Spleen (tissue), 11 donors: Measurements from ENCODE around the gene TSSK2. TPM values are rescaled to one million over a fixed set of nuclear protein-coding genes. Genes with fewer than 3 reads are reported as not detected.

Experiments
- DNase-seq: peaks from one replicate; pipeline ENCODE4 v3.0.0-alpha.2; 2020
- H3K27ac ChIP-seq, 8 donors: fragments of 200-600 bp; sonication (generic) in 7 of 8; 1 replicate in 4 of 8; 2 replicates in 4 of 8; pipeline versions ENCODE4 v1.5.0 to v1.8.0; 2016 to 2021; ENCODE audit warnings: inconsistent platforms in 4 of 8, mild to moderate bottlenecking in 4 of 8, moderate library complexity in 1 of 8
- H3K27me3 ChIP-seq, 7 donors: fragments of 200-600 bp; sonication (generic) in 6 of 7; replicated peaks in 1 of 7; 1 replicate in 4 of 7; 2 replicates in 3 of 7; pipeline versions ENCODE4 v1.5.0 to v1.8.0; 2016 to 2021; ENCODE audit warnings: inconsistent platforms in 3 of 7, mild to moderate bottlenecking in 1 of 7
- H3K36me3 ChIP-seq, 6 donors: fragments of 200-600 bp; sonication (generic) in 5 of 6; 1 replicate in 4 of 6; 2 replicates in 2 of 6; pipeline versions ENCODE4 v1.5.0 to v1.8.0; 2016 to 2021; ENCODE audit warnings: inconsistent platforms in 2 of 6
- H3K4me1 ChIP-seq, 6 donors: fragments of 200-600 bp; sonication (generic) in 5 of 6; 1 replicate in 3 of 6; 2 replicates in 3 of 6; pipeline versions ENCODE4 v1.5.0 to v1.8.0; 2016 to 2021; ENCODE audit warnings: inconsistent platforms in 3 of 6
- H3K4me3 ChIP-seq, 8 donors: fragments of 200-600 bp; sonication (generic) in 7 of 8; 1 replicate in 4 of 8; 2 replicates in 4 of 8; pipeline versions ENCODE4 v1.5.0 to v1.8.0; 2016 to 2021; ENCODE audit warnings: inconsistent platforms in 4 of 8, mild to moderate bottlenecking in 4 of 8, moderate library complexity in 2 of 8
- H3K9me3 ChIP-seq, 8 donors: fragments of 200-600 bp; sonication (generic) in 7 of 8; 1 replicate in 4 of 8; 2 replicates in 4 of 8; pipeline versions ENCODE4 v1.5.0 to v1.8.0; 2016 to 2021; ENCODE audit warnings: inconsistent platforms in 4 of 8
- CTCF ChIP-seq, 11 experiments: fragments of 200-600 bp in 7 of 11; fragments of 450-650 bp in 4 of 11; sonication (generic) in 4 of 11; IDR thresholded peaks in 8 of 11; conservative IDR thresholded peaks in 3 of 11; 1 replicate in 7 of 11; 2 replicates in 4 of 11; pipeline versions ENCODE4 v1.4.0 to v1.8.0; 2016 to 2021; ENCODE audit warnings: antibody characterized with exemption in 11 of 11, inconsistent platforms in 4 of 11, mild to moderate bottlenecking in 1 of 11
- POLR2A ChIP-seq, 3 donors: fragments of 450-650 bp; IDR thresholded peaks; one replicate each; pipeline ENCODE4 v1.5.1; 2017; ENCODE audit warnings: antibody characterized with exemption in 3 of 3, mild to moderate bottlenecking in 1 of 3
- POLR2AphosphoS5 ChIP-seq, 3 donors: sonication (generic); formaldehyde crosslinking; IDR thresholded peaks; one replicate each; pipeline ENCODE4 v1.5.1; 2017; ENCODE audit warnings: antibody characterized with exemption in 3 of 3
- WGBS, 5 donors: extraction: QIAGEN DNeasy Blood & Tissue Kit in 3 of 5; methylation state at CpG; one replicate each; pipeline versions ENCODE4 v1.1.5 to v1.1.7; 2013 to 2018; 5-methylcytosine and 5-hydroxymethylcytosine counted together
- intact Hi-C: fragments of 100-400 bp; cut with DNase I; formaldehyde crosslinking; loops from one replicate; pipeline ENCODE4 v1.15.0; 2023; ENCODE audit warnings: low total_unique reads
- polyA plus RNA-seq, 3 donors: library from polyadenylated mRNA; stranded (reverse); fragments of 200-250 nt; gene quantifications; one replicate each; pipeline ENCODE4 v1.2.1, GENCODE V29; 2013
- total RNA-seq, 7 donors: library from RNA; depleted of rRNA in 3 of 7; stranded (reverse); fragments of >200 nt in 3 of 7; fragmentation: NEBNext Ultra II Directional in 4 of 7; extraction: Animal tissue kit (Norgen Biotek cat#: 25700) in 4 of 7; gene quantifications; one replicate each; pipeline versions ENCODE4 v1.1.0 to v1.2.1, GENCODE V29; 2016 to 2021
- donor health status: healthy with polysubstance abuse.
- donor health status: DM: no; HTN: no; CAD: no; lungs with moderate emphysema.
- donor health status: DM: no; HTN: no; CAD: no.
- donor health status: Bipolar disorder and iron deficiency.
- donor health status: healthy.
- donor health status: DM: no; HTN: no; CAD: no.
- donor health status: DM: yes; HTN: yes; CAD: no.

The TSSK2 gene
- total and polyA plus RNA-seq, 10 donors: 0.03 to 0.06 TPM; not detected in 8

GRCh38 chr22:19105456-19105855, 25.7 kb upstream of the TSSK2 start:
- 92 to 100% (median 96%) methylated on average over 8 of the region's 8 CpGs for WGBS, 5 donors
- no peak for DNase-seq
- peak overlapping the region in 2 of 8 donors; percentile 14 to 95 for H3K27ac ChIP-seq
- TF ChIP-seq POLR2A (IDR thresholded peaks at IDR 0.05): no peak
- peak in 1 of 3 donors; percentile 1 for TF ChIP-seq POLR2AphosphoS5 (IDR thresholded peaks at IDR 0.05)
- TF ChIP-seq CTCF (IDR thresholded peaks at IDR 0.05 in 8 of 11, conservative IDR thresholded peaks at IDR 0.05 in 3 of 11): no peak
- H3K36me3 ChIP-seq: peaks cover 0 to 14% (median 0%) of the 10 kb centered on the region in 6 donors
- no peak overlapping the region for H3K4me3 ChIP-seq
- peaks cover 15 to 74% (median 49%) of the 10 kb centered on the region in 6 donors for H3K4me1 ChIP-seq
- H3K9me3 ChIP-seq: no peaks in the 10 kb centered on the region
- intact Hi-C loops: loop anchor here (10.0 kb wide), 1 partner anchor 59 kb away; no protein-coding TSS in a partner anchor
- H3K27me3 ChIP-seq: no peaks in the 10 kb centered on the region

- Histone ChIP-seq H3K36me3 (peaks cover 0 to 14% (median 0%) of the 10 kb centered on the region in 6 donors), H3K9me3 (no peaks in the 10 kb centered on the region), H3K27ac (peak overlapping the region in 2 of 8 donors; percentile 14 to 95), H3K4me1 (peaks cover 18 to 81% (median 55%) of the 10 kb centered on the region in 6 donors), H3K4me3 (no peak overlapping the region), H3K27me3 (no peaks in the 10 kb centered on the region)
- WGBS, 5 donors: 65 to 81% (median 75%) methylated on average over 17 to 18 of the region's 18 CpGs
- no peak for TF ChIP-seq POLR2A (IDR thresholded peaks at IDR 0.05)
- peak in 6 of 11 experiments; percentile 9 to 69 (median 48) for TF ChIP-seq CTCF (IDR thresholded peaks at IDR 0.05 in 8 of 11, conservative IDR thresholded peaks at IDR 0.05 in 3 of 11)
- TF ChIP-seq POLR2AphosphoS5 (IDR thresholded peaks at IDR 0.05): peak in 1 of 3 donors; percentile 1
- no peak for DNase-seq
- intact Hi-C loops: loop anchor here (10.0 kb wide), 1 partner anchor 59 kb away; no protein-coding TSS in a partner anchor
These were observed 25.0 kb upstream of the TSSK2 start for GRCh38 chr22:19105867-19106802.

GRCh38 chr22:19106886-19107729, 24.0 kb upstream of the TSSK2 start:
- TF ChIP-seq POLR2AphosphoS5 (IDR thresholded peaks at IDR 0.05) (no peak), POLR2A (IDR thresholded peaks at IDR 0.05) (no peak), CTCF (IDR thresholded peaks at IDR 0.05 in 8 of 11, conservative IDR thresholded peaks at IDR 0.05 in 3 of 11) (no peak)
- H3K27me3 ChIP-seq: no peaks in the 10 kb centered on the region
- H3K4me1 ChIP-seq: peaks cover 18 to 86% (median 62%) of the 10 kb centered on the region in 6 donors
- intact Hi-C loops: loop anchor here (10.0 kb wide), 1 partner anchor 58 kb away; no protein-coding TSS in a partner anchor
- DNase-seq: no peak
- peak overlapping the region in 2 of 8 donors; percentile 30 to 95 for H3K27ac ChIP-seq
- 60 to 80% (median 71%) methylated on average over 2 to 3 of the region's 3 CpGs for WGBS, 5 donors
- peaks cover 0 to 6% (median 0%) of the 10 kb centered on the region in 6 donors for H3K36me3 ChIP-seq
- no peaks in the 10 kb centered on the region for H3K9me3 ChIP-seq
- no peak overlapping the region for H3K4me3 ChIP-seq
